TTC549 (cell line): Measurements from ENCODE around the gene DOLPP1.

Experiments used
- FAIRE-seq: peaks from 2 replicates; lab custom pipeline; 2012; peaks lifted over from hg19 to GRCh38; lab: Jason Lieb, UNC

Gene DOLPP1

DNA sequence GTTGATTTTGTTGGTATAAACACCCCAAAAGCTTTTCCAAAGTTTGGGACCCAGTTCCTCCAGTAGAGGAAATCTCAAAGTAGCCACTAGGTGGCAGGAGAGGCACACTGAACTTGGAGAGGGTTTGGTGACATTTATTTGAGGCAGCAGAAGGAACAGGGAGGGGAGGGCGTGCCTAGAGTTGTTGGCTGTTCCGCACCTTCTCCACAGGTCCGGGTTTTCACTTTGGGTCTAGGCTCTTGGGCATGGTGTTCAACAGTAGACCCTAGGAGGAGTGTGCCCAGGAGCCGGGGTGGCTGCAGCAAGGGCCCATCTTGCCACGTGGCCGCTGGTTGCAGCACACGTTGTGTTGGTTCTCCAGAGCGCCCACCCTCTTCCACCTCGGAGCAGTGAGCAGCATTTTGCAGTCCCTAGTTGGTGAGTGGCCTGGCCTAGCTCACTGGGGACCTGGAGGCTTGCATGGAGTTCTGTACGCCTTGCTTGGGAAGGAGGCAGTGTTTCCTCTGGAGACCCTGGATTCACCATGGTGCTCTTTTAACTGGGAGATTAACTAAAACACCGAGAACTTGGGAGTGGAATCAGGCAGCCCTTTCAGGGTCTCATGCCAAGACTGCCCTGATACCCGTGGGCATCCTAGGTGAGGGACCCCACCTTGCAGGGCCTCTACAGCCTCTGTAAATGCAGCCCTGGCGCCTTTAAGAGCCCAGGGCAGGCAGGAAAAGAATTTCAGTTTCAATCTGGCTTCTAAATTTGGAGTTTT lies 58.5 kb downstream of the DOLPP1 start:
- FAIRE-seq: no peak

DNA sequence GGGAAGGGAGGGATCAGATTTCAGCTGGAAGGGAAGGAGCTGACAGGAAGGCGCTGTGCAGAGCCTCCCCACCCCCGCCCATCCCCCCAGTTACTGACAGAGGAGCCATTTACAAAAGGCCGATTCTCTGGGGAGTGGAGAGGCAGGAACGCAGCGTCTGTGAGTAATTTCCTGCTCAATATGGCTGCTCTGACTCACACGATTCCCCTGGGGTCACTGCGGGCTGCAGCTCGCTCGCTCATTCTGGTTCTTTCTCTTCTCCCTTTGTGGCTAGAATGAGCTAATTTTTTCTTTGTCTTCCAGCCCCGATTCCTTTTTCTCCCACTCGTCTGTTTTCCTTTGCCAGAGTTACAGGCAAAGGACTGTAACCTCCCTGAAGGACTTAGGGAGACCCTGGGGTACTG lies 59.1 kb downstream of the DOLPP1 start:
- FAIRE-seq: no peak
